Rectal smooth muscle tissue (tissue), 1 donor: ENCODE data around the gene WWOX.
A peak's percentile ranks its signal among the peaks of the same experiment; 100 is the strongest.

Experiments used
- H3K27ac ChIP-seq: one replicate; pipeline ENCODE4 v1.7.0; 2013; ENCODE audit warnings: low read depth, low read length, inconsistent platforms
- H3K27me3 ChIP-seq: one replicate; pipeline ENCODE4 v1.7.0; 2013; ENCODE audit warnings: low read length; ENCODE audit not compliant: control insufficient read depth, insufficient read depth
- H3K36me3 ChIP-seq: one replicate; pipeline ENCODE4 v1.7.0; 2013; ENCODE audit warnings: low read length; ENCODE audit not compliant: control insufficient read depth, insufficient read depth
- H3K4me1 ChIP-seq: one replicate; pipeline ENCODE4 v1.7.0; 2013; ENCODE audit warnings: low read length; ENCODE audit not compliant: control insufficient read depth, insufficient read depth
- H3K4me3 ChIP-seq: one replicate; pipeline ENCODE4 v1.7.0; 2013; ENCODE audit warnings: low read length
- H3K9ac ChIP-seq: one replicate; pipeline ENCODE4 v1.7.0; 2013; ENCODE audit warnings: low read length

Gene WWOX

GRCh38 chr16:79163691-79164387 is 1064.4 kb downstream of the WWOX start:
- Histone ChIP-seq H3K27me3 (no peaks in the 10 kb centered on the region), H3K36me3 (no peaks in the 10 kb centered on the region), H3K4me1 (no peaks in the 10 kb centered on the region), H3K4me3 (peak overlapping the region; percentile 54), H3K9ac (no peak overlapping the region), H3K27ac (no peak overlapping the region)

- H3K9ac ChIP-seq, result no peak overlapping the region
- H3K36me3 ChIP-seq, result no peaks in the 10 kb centered on the region
- H3K4me3 ChIP-seq, result no peak overlapping the region
- H3K27ac ChIP-seq, result no peak overlapping the region
- no peaks in the 10 kb centered on the region for H3K4me1 ChIP-seq
- no peaks in the 10 kb centered on the region for H3K27me3 ChIP-seq
These were observed 1065.0 kb downstream of the WWOX start for GRCh38 chr16:79164388-79164995.

GRCh38 chr16:79165079-79165478 is 1065.6 kb downstream of the WWOX start:
- Histone ChIP-seq H3K4me1 (no peaks in the 10 kb centered on the region), H3K36me3 (no peaks in the 10 kb centered on the region), H3K27me3 (no peaks in the 10 kb centered on the region), H3K27ac (no peak overlapping the region), H3K4me3 (no peak overlapping the region), H3K9ac (no peak overlapping the region)

- no peak overlapping the region for H3K27ac ChIP-seq
- H3K4me1 ChIP-seq, result no peaks in the 10 kb centered on the region
- H3K27me3 ChIP-seq, result no peaks in the 10 kb centered on the region
- H3K36me3 ChIP-seq, result no peaks in the 10 kb centered on the region
- no peak overlapping the region for H3K4me3 ChIP-seq
- H3K9ac ChIP-seq, result no peak overlapping the region
These were observed 1066.1 kb downstream of the WWOX start for GRCh38 chr16:79165506-79165905.

GRCh38 chr16:79167893-79168292 is 1068.4 kb downstream of the WWOX start:
- Histone ChIP-seq H3K36me3 (no peaks in the 10 kb centered on the region), H3K27ac (no peak overlapping the region), H3K4me3 (no peak overlapping the region), H3K4me1 (no peaks in the 10 kb centered on the region), H3K9ac (no peak overlapping the region), H3K27me3 (no peaks in the 10 kb centered on the region)

- no peaks in the 10 kb centered on the region for H3K27me3 ChIP-seq
- H3K27ac ChIP-seq, result no peak overlapping the region
- H3K9ac ChIP-seq, result no peak overlapping the region
- H3K36me3 ChIP-seq, result no peaks in the 10 kb centered on the region
- no peak overlapping the region for H3K4me3 ChIP-seq
- no peaks in the 10 kb centered on the region for H3K4me1 ChIP-seq
These were observed 1068.9 kb downstream of the WWOX start for GRCh38 chr16:79168321-79168720.

- H3K4me1 ChIP-seq, result no peaks in the 10 kb centered on the region
- H3K27ac ChIP-seq, result no peak overlapping the region
- H3K36me3 ChIP-seq, result no peaks in the 10 kb centered on the region
- no peak overlapping the region for H3K9ac ChIP-seq
- H3K27me3 ChIP-seq, result no peaks in the 10 kb centered on the region
- no peak overlapping the region for H3K4me3 ChIP-seq
These were observed 1069.8 kb downstream of the WWOX start for GRCh38 chr16:79169239-79169638.

- Histone ChIP-seq H3K27ac (no peak overlapping the region), H3K9ac (no peak overlapping the region), H3K27me3 (no peaks in the 10 kb centered on the region), H3K4me1 (no peaks in the 10 kb centered on the region), H3K36me3 (no peaks in the 10 kb centered on the region), H3K4me3 (no peak overlapping the region)
These were observed 1071.2 kb downstream of the WWOX start for GRCh38 chr16:79170555-79171246.

- no peak overlapping the region for H3K27ac ChIP-seq
- no peak overlapping the region for H3K4me3 ChIP-seq
- H3K4me1 ChIP-seq, result no peaks in the 10 kb centered on the region
- no peaks in the 10 kb centered on the region for H3K27me3 ChIP-seq
- no peaks in the 10 kb centered on the region for H3K36me3 ChIP-seq
- no peak overlapping the region for H3K9ac ChIP-seq
These were observed 1072.0 kb downstream of the WWOX start for GRCh38 chr16:79171504-79171903.

- Histone ChIP-seq H3K4me3 (no peak overlapping the region), H3K27me3 (no peaks in the 10 kb centered on the region), H3K9ac (no peak overlapping the region), H3K4me1 (no peaks in the 10 kb centered on the region), H3K36me3 (no peaks in the 10 kb centered on the region), H3K27ac (no peak overlapping the region)
These were observed 1072.7 kb downstream of the WWOX start for GRCh38 chr16:79171931-79172705.

- no peak overlapping the region for H3K4me3 ChIP-seq
These were observed 1073.6 kb downstream of the WWOX start for GRCh38 chr16:79172976-79173500.

GRCh38 chr16:79173919-79174318 is 1074.5 kb downstream of the WWOX start:
- Histone ChIP-seq H3K4me3 (no peak overlapping the region), H3K4me1 (no peaks in the 10 kb centered on the region), H3K9ac (no peak overlapping the region), H3K27me3 (no peaks in the 10 kb centered on the region), H3K27ac (no peak overlapping the region), H3K36me3 (no peaks in the 10 kb centered on the region)

More at GRCh38 chr16:79172976-79173500, 1073.6 kb downstream of the WWOX start:
- Histone ChIP-seq H3K9ac (no peak overlapping the region), H3K36me3 (no peaks in the 10 kb centered on the region), H3K27ac (no peak overlapping the region), H3K27me3 (no peaks in the 10 kb centered on the region), H3K4me1 (no peaks in the 10 kb centered on the region)
